Mesodermal cell (in vitro differentiated cells): ENCODE data around the gene CYP2A7.
"Not testable (repeated sequence)": the region's sequence is repeated elsewhere in the genome, so short reads cannot be mapped to it uniquely, and the experiment has no call there.

ENCODE experiments used
- H3K27ac ChIP-seq: 2 replicates; pipeline ENCODE4 v1.7.0; 2013; ENCODE audit warnings: mild to moderate bottlenecking, low read depth, low read length, moderate library complexity; ENCODE audit not compliant: severe bottlenecking
- H3K36me3 ChIP-seq: 2 replicates; pipeline ENCODE4 v1.7.1; 2013; ENCODE audit warnings: mild to moderate bottlenecking, low read length, moderate library complexity; ENCODE audit not compliant: control insufficient read depth, insufficient read depth
- H3K4me1 ChIP-seq: one replicate; pipeline ENCODE4 v1.7.1; 2013; ENCODE audit warnings: mild to moderate bottlenecking, low read length; ENCODE audit not compliant: insufficient read depth, control insufficient read depth, poor library complexity, severe bottlenecking
- H3K4me3 ChIP-seq: 2 replicates; pipeline ENCODE4 v1.7.0; 2013; ENCODE audit warnings: low read length, control low read depth, mild to moderate bottlenecking; ENCODE audit not compliant: insufficient read depth, poor library complexity, severe bottlenecking; ENCODE audit errors: extremely low read depth
- H3K9me3 ChIP-seq: 2 replicates; pipeline ENCODE4 v1.7.1; 2013; ENCODE audit warnings: mild to moderate bottlenecking, low read length, moderate library complexity; ENCODE audit not compliant: control insufficient read depth
- WGBS, 2 experiments: methylation state at CpG; one replicate each; pipeline ENCODE4 v1.1.5; 2013; ENCODE audit warnings: missing lambda C conversion rate in 2 of 2; ENCODE audit not compliant: insufficient coverage in 2 of 2; 5-methylcytosine and 5-hydroxymethylcytosine counted together

The CYP2A7 gene

GRCh38 chr19:40826312-40826698 lies 55.7 kb downstream of the CYP2A7 start:
- H3K4me1 ChIP-seq, result peaks cover 22% of the 10 kb centered on the region
- not testable (repeated sequence) for H3K9me3 ChIP-seq, H3K27ac ChIP-seq, H3K36me3 ChIP-seq, H3K4me3 ChIP-seq
- WGBS, 2 experiments, result 99 to 100% methylated on average over 3 to 6 of the region's 14 CpGs

- not testable (repeated sequence) for H3K4me3 ChIP-seq, H3K27ac ChIP-seq, H3K36me3 ChIP-seq, H3K9me3 ChIP-seq
- no CpG with 5 or more reads among the region's 6 CpGs for WGBS, 2 experiments
- H3K4me1 ChIP-seq, result peaks cover 22% of the 10 kb centered on the region
Measured at GRCh38 chr19:40825460-40826095, 56.5 kb downstream of the CYP2A7 start.
